ENCODE measurements around the gene IL22RA1. TPM values are rescaled to one million over a fixed set of nuclear protein-coding genes. Genes with fewer than 3 reads are reported as not detected.
A peak's percentile ranks its signal among the peaks of the same experiment; 100 is the strongest.

Gene IL22RA1
- total RNA-seq, 1 experiment from 2014 or later = 0.13 TPM

DNA sequence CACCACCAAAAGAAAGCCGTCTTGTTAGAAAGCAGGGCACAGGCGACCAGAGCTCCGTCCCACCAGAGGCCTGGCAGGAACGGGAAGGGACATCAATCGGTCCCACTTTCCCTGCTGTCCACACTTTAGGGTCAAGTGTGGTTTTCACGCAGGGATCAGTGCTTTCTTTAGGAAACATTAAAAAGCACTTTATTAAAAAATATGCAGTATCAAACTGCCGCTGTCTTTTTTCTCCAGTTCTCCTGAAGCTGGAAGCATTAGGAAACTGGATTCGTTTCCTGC is 43.7 kb upstream of the IL22RA1 start:
- Histone ChIP-seq H3K23ac (ENCODE audit: insufficient read length, low read depth, low read length) (no peak overlapping the region), H3T11ph (ENCODE audit: low read length) (no peak overlapping the region), H3K4me1 (ENCODE audit: insufficient read depth, low read length) (no peaks in the 10 kb centered on the region; the same call in 1 of the 2 replicates), H2AK5ac (ENCODE audit: insufficient read length, low read length) (no peak overlapping the region), H3K4me2 (ENCODE audit: insufficient read depth, insufficient read length, low read length) (peak overlapping the region; percentile 75), H3K27ac (ENCODE audit: insufficient read length, low read depth, low read length) (no peak overlapping the region), H4K91ac (ENCODE audit: insufficient read length, low read depth, low read length) (no peak overlapping the region), H3K79me1 (ENCODE audit: insufficient read depth, low read depth, low read length, poor library complexity, severe bottlenecking) (no peaks in the 10 kb centered on the region), H4K8ac (replicated peaks; ENCODE audit: insufficient read length, low read depth, low read length) (no peak overlapping the region), H4K20me1 (ENCODE audit: control insufficient read depth, insufficient read depth, insufficient read length) (no peaks in the 10 kb centered on the region), H3K27me3 (ENCODE audit: insufficient read depth, low read length) (no peaks in the 10 kb centered on the region; the same call in 1 of the 2 replicates), H2BK120ac (ENCODE audit: low read depth, low read length, poor library complexity, severe bottlenecking) (no peak overlapping the region), H3K79me2 (ENCODE audit: insufficient read depth, low read length) (peaks cover 3% of the 10 kb centered on the region; the same call in 1 of the 2 replicates), H3K4ac (ENCODE audit: low read depth, low read length) (no peak overlapping the region), H3K56ac (ENCODE audit: insufficient read length, low read depth, low read length) (no peak overlapping the region), H3K18ac (ENCODE audit: insufficient read length, low read depth, low read length) (no peak overlapping the region), H4K5ac (ENCODE audit: insufficient read length, low read depth, low read length) (no peak overlapping the region), H2BK5ac (ENCODE audit: insufficient read length, low read length) (no peak overlapping the region), H3K14ac (ENCODE audit: insufficient read depth, low read length) (peak overlapping the region; percentile 74; the same call in 1 of the 2 replicates), H2AFZ (ENCODE audit: low read length) (no peak overlapping the region), H2BK12ac (ENCODE audit: insufficient read length, low read depth, low read length) (no peak overlapping the region), H3K9ac (ENCODE audit: extremely low read depth, insufficient read length, low read length) (peak overlapping the region; percentile 61), H2BK20ac (ENCODE audit: low read depth, low read length, poor library complexity, severe bottlenecking) (no peak overlapping the region), H3K9me3 (ENCODE audit: control insufficient read depth, low read depth, low read length) (no peaks in the 10 kb centered on the region), H2BK15ac (ENCODE audit: low read depth, low read length) (no peak overlapping the region), H3K23me2 (ENCODE audit: insufficient read length, low read depth, low read length, poor library complexity, severe bottlenecking) (peaks cover 11% of the 10 kb centered on the region)
- no CpG with 5 or more reads among the region's 8 CpGs for WGBS (ENCODE audit: extremely low coverage, insufficient read length, low lambda C conversion rate)
- peak overlapping the region; percentile 78 for H3K4me3 Mint-ChIP-seq
- DNase-seq = no peak
- H3K9me3 Mint-ChIP-seq = peaks cover 0 to 3% of the 10 kb centered on the region in 2 experiments; a peak in 1 of 5 replicates
- H3K27ac Mint-ChIP-seq = peak overlapping the region in 1 of 3 experiments; percentile 13; a peak in 2 of 7 replicates
- H3K4me1 Mint-ChIP-seq = peaks cover 11 to 27% of the 10 kb centered on the region in 2 experiments
- TF ChIP-seq, protein P1, sequence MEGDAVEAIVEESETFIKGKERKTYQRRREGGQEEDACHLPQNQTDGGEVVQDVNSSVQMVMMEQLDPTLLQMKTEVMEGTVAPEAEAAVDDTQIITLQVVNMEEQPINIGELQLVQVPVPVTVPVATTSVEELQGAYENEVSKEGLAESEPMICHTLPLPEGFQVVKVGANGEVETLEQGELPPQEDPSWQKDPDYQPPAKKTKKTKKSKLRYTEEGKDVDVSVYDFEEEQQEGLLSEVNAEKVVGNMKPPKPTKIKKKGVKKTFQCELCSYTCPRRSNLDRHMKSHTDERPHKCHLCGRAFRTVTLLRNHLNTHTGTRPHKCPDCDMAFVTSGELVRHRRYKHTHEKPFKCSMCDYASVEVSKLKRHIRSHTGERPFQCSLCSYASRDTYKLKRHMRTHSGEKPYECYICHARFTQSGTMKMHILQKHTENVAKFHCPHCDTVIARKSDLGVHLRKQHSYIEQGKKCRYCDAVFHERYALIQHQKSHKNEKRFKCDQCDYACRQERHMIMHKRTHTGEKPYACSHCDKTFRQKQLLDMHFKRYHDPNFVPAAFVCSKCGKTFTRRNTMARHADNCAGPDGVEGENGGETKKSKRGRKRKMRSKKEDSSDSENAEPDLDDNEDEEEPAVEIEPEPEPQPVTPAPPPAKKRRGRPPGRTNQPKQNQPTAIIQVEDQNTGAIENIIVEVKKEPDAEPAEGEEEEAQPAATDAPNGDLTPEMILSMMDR (conservative IDR thresholded peaks at IDR 0.05) = no peak
- H3K36me3 Mint-ChIP-seq (ENCODE audit: insufficient read depth in 1 of 3, low read depth in 3 of 3) = 0 out of 7 replicates have a peak, but pooled peaks cover 0 to 7% (median 0%) of the 10 kb centered on the region in 3 experiments
- peaks cover 5% of the 10 kb centered on the region for H3K27me3 Mint-ChIP-seq (ENCODE audit: low read depth)

Data from H9 (cell line).